GM23338 (cell line): Measurements from ENCODE around the gene SLC2A13.

Experiments
- CTCF ChIP-seq, 2 experiments: fragments of 200-600 bp in 1 of 2; sonication (generic) in 1 of 2; conservative IDR thresholded peaks; 2 replicates each; pipeline versions ENCODE4 v1.5.1 to v1.6.1; 2016 to 2017; ENCODE audit warnings: antibody characterized with exemption in 2 of 2, low read depth in 2 of 2, mild to moderate bottlenecking in 2 of 2, moderate library complexity in 1 of 2
- EZH2 ChIP-seq: fragments of 200-600 bp; sonication (generic); IDR thresholded peaks from one replicate; pipeline ENCODE4 v1.8.0; 2017; ENCODE audit warnings: antibody characterized with exemption, mild to moderate bottlenecking, low read depth; ENCODE audit not compliant: unreplicated experiment
- EZH2phosphoT487 ChIP-seq: fragments of 200-600 bp; sonication (generic); IDR thresholded peaks from one replicate; pipeline ENCODE4 v1.8.1; 2018; ENCODE audit warnings: antibody characterized with exemption; ENCODE audit not compliant: unreplicated experiment
- JUNB ChIP-seq: IDR thresholded peaks from one replicate; pipeline ENCODE4 v1.6.1; 2016; ENCODE audit warnings: antibody characterized with exemption; ENCODE audit not compliant: unreplicated experiment
- POLR2AphosphoS5 ChIP-seq: IDR thresholded peaks from 2 replicates; pipeline ENCODE4 v1.6.1; 2016; ENCODE audit warnings: antibody characterized with exemption, low read depth
- REST ChIP-seq: IDR thresholded peaks from one replicate; pipeline ENCODE4 v1.6.1; 2018; ENCODE audit warnings: antibody characterized with exemption; ENCODE audit not compliant: unreplicated experiment
- STAT1 ChIP-seq: IDR thresholded peaks from one replicate; pipeline ENCODE4 v1.6.1; 2016; ENCODE audit warnings: antibody characterized with exemption; ENCODE audit not compliant: unreplicated experiment
- ZNF331 ChIP-seq: fragments of 250-450 bp; sonication (Bioruptor Pico); IDR thresholded peaks from 2 replicates; pipeline ENCODE4 v1.5.0; 2020; ENCODE audit warnings: low read depth, mild to moderate bottlenecking, moderate library complexity

- no peak for TF ChIP-seq CTCF (conservative IDR thresholded peaks at IDR 0.05; ENCODE audit: low read depth in 2 of 2)
- TF ChIP-seq ZNF331 (CRISPR knock-in tag) = no peak
- no peak for TF ChIP-seq REST
- TF ChIP-seq POLR2AphosphoS5 = no peak
- no peak for TF ChIP-seq STAT1
- TF ChIP-seq EZH2 = no peak
- no peak for TF ChIP-seq EZH2phosphoT487
- no peak for TF ChIP-seq JUNB
Observed at GRCh38 chr12:40122842-40123241, 17.0 kb upstream of the SLC2A13 start.
